GM19455 (cell line): ENCODE measurements around the gene GIPC2.
A peak's percentile ranks its signal among the peaks of the same experiment; 100 is the strongest.
"Not testable (repeated sequence)": the region's sequence is repeated elsewhere in the genome, so short reads cannot be mapped to it uniquely, and the experiment has no call there.

Experiments used
- ATAC-seq: cut with Tn5 transposase; IDR thresholded peaks from one replicate; pipeline ENCODE4 v1.9.1; 2021; ENCODE audit not compliant: unreplicated experiment

Gene GIPC2

GRCh38 chr1:78036450-78036849 is 9.3 kb upstream of the GIPC2 start:
- ATAC-seq, result no peak

DNA sequence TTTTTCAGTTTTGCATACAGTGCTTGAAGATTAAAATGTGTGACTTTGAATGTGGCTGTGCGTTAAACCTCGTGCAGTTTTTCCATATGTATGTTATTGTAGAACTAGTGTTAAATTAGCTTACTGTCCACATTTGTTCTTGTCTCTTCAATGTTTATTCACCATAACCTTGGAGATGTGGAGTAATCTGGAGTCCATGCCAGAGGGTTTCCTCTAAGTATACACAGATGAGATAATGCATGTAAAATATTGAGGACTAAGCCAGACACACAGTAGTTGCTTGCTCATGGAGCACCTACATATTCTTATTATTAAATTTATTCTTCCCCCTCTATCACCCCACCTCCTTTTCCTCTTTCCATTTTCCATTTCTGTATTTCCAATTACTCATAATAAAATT is 7.7 kb upstream of the GIPC2 start:
- no peak for ATAC-seq

GRCh38 chr1:78038491-78038939 is 7.3 kb upstream of the GIPC2 start:
- ATAC-seq, result no peak

DNA sequence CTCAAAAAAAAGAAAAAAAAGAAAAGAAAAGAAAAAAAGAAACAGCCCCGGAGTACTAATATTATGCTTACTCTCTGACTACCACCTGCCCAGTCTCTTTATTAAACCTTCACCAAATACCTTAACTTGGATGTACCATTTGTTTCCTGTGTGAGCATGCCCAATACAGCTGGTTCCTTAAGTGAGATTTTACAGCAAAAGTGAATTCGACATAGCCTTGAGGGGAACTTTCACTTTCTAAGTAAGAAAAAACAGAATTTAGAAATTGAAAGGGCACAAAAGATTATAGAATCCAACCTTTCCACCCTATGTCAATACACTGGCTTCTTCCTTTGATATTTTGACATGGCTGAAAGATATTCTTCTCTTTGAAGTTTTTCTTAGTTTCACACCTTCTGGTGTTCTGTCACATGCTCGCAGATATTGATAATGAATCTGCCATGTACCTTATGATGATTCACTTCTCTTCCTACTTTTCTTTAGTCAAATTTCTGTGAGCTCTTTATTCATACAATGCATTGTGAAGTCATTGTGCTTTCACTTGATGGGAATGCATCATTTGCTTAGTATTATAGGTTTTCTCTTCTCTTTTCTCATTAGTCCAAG is 5.2 kb upstream of the GIPC2 start:
- no peak for ATAC-seq

DNA sequence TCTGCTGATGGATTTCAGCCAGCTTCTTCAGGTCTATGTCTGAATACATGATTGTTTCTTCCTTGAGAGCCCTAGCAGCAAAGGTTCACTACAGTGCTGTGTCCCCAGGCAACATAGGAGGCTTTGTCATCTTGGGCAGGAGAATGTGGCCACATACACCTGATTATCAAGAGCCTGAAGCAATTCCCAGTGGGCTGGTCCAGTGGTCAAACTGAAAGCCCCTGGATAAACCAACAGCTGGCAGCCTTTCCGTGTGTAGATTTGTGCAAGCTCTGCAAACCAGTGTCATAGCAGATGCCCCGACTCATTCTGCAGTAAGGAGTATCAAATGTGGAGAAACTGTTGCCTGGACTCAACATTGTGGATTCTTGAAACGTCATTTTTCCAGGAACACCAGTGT is 2.3 kb upstream of the GIPC2 start:
- no peak for ATAC-seq

- ATAC-seq, result no peak
Observed at GRCh38 chr1:78044796-78045562, 787 bp upstream of the GIPC2 start.

DNA sequence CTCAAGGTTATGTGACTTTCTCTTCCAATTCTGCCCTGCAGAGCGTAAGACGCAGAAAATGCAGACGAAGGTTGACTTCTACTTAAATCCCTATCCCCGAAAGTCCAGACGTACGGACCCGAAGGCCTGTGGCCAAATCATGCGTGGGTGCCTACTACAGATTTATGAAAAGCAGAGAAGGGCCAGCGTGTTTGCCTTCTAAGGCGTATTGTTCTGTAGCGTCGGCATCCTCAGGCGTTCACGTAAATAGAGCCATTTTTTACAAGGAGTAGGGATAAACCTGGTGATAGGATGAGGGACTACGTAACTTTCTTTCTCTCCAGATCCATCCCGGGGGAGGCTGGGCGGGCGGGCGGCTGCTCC is 222 bp upstream of the GIPC2 start:
- ATAC-seq, result no peak

DNA sequence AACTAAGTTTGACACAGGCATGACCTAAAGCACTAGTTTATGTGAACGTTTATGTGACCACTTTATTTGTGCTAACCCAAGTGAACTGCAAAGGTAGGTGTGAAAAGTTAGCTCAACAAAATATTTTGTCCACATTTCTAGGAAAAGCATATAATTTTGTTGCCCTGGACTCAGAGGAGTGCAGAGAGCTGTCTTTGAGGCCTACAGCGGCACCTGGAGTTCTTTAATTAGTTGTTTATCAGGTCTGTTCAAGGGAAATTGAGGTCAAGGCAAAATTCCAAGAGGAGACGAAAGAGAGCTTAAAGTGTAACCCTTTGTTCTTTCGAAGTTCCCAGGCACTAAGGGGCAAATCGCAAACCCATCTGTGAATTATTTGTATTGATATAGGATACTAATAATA is 1.3 kb downstream of the GIPC2 start:
- ATAC-seq, result no peak

DNA sequence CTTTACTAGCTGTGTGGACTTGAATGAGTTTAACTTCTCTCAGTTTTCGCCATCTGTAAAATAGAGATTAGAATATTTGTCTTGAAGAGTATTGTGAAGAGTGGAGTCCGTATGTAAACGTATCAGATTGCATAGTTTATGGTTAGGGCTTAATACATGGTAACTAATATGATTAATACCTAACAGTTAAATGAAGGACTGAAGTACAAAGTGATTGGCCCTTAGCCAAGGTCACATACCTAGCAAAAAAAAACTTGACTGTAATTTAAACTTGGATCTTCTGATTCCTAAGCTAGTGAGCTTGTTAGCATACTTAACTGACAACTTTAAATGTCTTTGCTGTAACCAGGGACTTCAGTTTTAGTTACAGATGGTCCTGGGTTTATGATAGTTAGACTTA is 1.9 kb downstream of the GIPC2 start:
- no peak for ATAC-seq

DNA sequence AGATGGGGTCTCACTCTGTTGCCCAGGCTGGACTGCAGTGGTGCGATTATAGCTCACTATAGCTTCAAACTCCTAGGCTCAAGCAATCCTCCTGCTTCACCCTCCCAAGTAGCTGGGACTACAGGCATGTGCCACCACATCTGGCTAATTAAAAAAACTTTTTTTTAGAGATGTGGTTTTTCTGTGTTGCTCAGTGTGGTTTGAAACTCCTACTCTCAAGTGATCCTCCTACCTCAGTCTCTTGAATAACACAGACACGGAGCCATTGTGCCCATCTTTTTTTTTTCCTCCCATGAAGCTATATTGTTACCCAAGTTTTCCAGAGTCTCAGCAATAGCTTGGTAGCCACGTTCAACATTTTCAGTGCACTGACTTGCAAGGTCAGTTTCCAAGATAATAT is 2.7 kb downstream of the GIPC2 start:
- no peak for ATAC-seq

GRCh38 chr1:78049396-78049795 is 3.6 kb downstream of the GIPC2 start:
- no peak for ATAC-seq

DNA sequence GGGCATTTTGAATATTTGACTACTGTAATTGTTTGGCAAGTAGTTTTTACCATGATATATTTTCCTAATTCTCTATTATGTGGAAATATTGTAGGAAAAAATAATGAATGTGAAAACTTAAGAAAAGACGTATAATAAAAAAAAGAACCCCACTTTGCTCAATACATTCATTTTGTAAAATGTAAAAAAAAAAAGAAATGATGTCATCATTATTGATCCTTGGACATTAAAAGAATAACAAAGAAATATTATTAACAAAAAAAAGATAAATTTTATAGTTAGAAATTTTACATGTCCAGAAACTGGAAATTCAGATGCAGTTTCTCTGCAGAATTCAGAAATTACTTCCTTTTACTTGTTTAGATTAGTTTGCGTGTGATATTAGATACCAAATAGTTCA is 5.2 kb downstream of the GIPC2 start:
- ATAC-seq, result no peak

GRCh38 chr1:78052685-78053405 is 7.1 kb downstream of the GIPC2 start:
- no peak for ATAC-seq

DNA sequence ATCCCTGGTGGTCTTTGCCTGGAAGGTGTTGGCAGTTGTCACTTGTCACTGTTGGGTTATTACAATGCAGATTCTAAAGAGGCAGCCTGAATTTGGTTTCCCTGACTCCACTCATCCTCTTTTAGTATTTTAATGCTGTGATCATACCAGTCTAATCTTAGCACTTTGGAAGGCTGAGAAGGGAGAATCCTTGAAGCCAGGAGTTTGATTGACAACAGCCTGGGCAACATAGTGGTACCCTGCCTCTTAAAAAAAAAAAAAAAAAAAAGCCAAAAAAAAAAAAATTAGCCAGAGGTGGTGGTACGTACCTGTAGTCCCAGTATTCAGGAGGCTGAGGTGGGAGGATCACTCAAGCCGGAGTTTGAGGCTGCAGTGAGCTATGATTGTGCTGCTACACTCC is 7.7 kb downstream of the GIPC2 start:
- no peak for ATAC-seq

- no peak for ATAC-seq
Observed at GRCh38 chr1:78054559-78054958, 8.8 kb downstream of the GIPC2 start.

DNA sequence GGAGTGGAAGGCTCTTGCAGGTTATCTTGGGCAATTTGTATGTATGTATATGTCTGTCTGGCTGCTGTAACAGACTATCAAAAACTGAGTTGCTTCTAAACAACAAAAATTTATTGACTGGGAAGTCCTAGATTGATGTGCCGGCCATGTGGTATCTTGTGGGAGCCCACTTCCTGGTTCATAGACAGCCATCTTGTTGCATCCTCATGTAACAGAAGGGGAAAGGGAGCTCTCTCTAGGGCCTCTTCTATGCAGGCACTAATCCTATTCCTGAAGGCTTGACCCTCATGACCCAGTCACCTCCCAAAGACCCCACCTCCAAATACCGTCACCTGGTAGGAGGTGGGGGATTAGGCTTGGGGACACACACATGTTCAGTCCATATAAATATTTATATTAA is 9.2 kb downstream of the GIPC2 start:
- no peak for ATAC-seq

DNA sequence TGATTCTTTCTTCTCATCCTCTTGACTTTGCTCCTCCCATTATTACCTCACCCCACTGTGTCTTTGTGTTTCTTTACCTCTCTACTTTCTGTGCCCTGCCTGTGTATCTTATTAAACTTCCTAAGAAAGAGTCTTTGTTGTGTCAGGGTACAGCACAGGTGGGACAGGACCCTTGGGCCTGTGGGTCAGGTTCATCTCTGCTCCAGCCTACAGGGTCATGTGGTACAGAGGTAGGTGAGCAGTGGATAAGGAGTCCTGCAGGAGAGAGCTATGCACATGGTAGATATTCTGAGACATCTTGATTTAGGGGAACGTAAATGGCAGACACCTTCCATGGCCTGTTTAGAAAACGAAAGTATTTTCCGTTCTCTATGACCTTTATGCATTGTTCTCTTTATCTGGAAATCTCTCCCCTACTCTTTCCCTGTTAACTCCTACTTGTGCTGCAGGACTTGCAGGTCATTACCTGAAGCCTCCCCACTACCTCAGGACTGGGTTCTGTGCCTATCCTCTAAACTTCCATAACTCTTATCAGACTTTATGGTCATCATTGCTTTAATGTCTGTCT is 9.9 kb downstream of the GIPC2 start:
- no peak for ATAC-seq

DNA sequence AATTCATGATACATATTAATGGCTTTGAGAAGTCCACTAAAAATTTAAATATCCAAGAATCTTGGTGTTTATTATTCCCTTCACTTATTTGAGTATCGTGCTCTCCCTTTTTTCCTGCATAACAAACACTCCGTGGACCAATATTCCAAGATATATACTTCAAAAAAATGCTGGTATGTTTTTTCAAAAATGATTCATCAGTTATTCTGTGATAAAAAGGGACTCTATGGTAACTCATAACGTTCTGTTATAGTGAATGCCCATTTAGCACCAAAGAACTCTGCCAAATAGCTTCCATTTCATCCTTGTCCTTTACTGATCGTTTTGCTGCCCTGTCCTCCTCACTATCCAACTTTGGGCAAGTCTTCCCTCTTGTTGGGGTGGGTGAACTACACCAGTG is 12.9 kb downstream of the GIPC2 start:
- no peak for ATAC-seq

GRCh38 chr1:78060857-78061563 is 15.2 kb downstream of the GIPC2 start:
- peak; percentile 79 for ATAC-seq

DNA sequence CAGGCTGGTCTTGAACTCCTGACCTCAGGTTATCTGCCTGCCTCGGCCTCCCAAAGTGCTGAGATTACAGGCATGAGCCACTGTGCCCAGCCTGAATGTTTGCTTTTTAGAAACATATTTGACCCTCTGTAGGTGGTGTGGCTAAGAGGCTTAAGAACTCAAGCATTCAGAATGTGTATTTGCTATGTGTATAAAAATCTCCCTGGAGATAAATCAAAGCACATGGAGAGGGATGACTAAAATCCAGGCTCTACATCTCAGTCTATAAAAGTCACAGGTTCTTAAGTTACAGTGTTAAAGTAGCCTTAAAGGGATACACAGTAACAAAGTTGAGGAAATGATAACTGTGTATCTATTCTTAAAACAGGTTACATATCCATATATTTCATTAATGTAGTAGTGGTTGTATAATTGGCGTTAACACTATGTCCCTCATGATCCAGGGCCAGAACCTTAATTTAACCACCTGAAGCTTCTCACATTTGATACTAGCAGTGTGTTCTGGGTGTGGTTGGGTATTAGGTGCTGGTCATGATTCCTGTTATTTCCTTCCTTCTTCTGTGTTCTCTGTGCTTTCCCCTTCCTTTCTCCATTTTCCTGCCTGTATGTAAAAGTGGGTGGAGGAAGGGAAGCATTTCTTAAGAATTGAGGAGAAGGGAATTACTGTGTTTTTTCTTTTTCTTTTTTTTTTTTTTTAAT is 16.2 kb downstream of the GIPC2 start:
- no peak for ATAC-seq

DNA sequence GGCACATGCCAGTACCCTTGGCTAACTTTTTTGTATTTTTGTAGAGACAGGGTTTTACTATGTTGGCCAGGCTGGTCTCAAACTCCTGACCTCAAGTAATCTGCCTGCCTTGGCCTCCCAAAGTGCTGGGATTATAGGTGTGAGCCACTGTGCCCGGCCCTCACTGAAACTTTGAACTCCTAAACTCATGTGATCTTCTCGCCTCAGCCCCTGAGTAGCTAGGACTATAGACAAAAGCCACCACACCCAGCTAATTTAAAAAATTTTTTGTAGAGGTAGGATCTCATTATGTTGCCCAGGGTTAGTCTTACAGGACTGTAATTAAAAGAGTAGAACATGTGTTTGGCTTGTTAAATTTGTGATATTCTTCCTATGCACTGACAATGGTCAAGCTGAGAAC is 19.1 kb downstream of the GIPC2 start:
- not testable (repeated sequence) for ATAC-seq
